ENCODE measurements around the gene STX1B.
"Not testable (repeated sequence)": the region's sequence is repeated elsewhere in the genome, so short reads cannot be mapped to it uniquely, and the experiment has no call there.

STX1B gene

GRCh38 chr16:31010585-31011325 lies at the start of gene STX1B:
Gene STX1B, minus strand, starts transcription at chr16:31010638. Its CDS starts 242 bp downstream, at chr16:31010396.
- DNase-seq, result no peak

GRCh38 chr16:31055613-31056012 lies 45.2 kb upstream of the STX1B start:
- DNase-seq, result no peak

- DNase-seq, result no peak
These were observed 41.7 kb upstream of the STX1B start for GRCh38 chr16:31052114-31052513.

- no peak for DNase-seq
These were observed 40.0 kb upstream of the STX1B start for GRCh38 chr16:31050280-31051030.

- no peak for DNase-seq
These were observed 33.6 kb upstream of the STX1B start for GRCh38 chr16:31043898-31044481.

GRCh38 chr16:31043352-31043751 lies 32.9 kb upstream of the STX1B start:
- no peak for DNase-seq

GRCh38 chr16:31042866-31043265 lies 32.4 kb upstream of the STX1B start:
- DNase-seq, result no peak

GRCh38 chr16:31038993-31039392 lies 28.6 kb upstream of the STX1B start:
- no peak for DNase-seq

- no peak for DNase-seq
These were observed 26.3 kb upstream of the STX1B start for GRCh38 chr16:31036691-31037090.

GRCh38 chr16:31033709-31034492 lies 23.5 kb upstream of the STX1B start:
- no peak for DNase-seq

- DNase-seq, result peak; percentile 68
These were observed 22.6 kb upstream of the STX1B start, which contains the start of gene STX4 for GRCh38 chr16:31032736-31033708. Gene STX4, plus strand, starts transcription at chr16:31033558. Its CDS starts 248 bp downstream, at chr16:31033806.

GRCh38 chr16:31031276-31031675 lies 20.8 kb upstream of the STX1B start:
- no peak for DNase-seq

- DNase-seq, result no peak
These were observed 18.8 kb upstream of the STX1B start for GRCh38 chr16:31029272-31029671.

- no peak for DNase-seq
These were observed 14.9 kb upstream of the STX1B start for GRCh38 chr16:31025339-31025738.

GRCh38 chr16:31023627-31024226 lies 13.3 kb upstream of the STX1B start:
- no peak for DNase-seq

- DNase-seq, result no peak
These were observed 12.8 kb upstream of the STX1B start for GRCh38 chr16:31023252-31023602.

- DNase-seq, result no peak
These were observed 12.3 kb upstream of the STX1B start for GRCh38 chr16:31022544-31023251.

GRCh38 chr16:31020536-31020935 lies 10.1 kb upstream of the STX1B start:
- no peak for DNase-seq

- DNase-seq, result not testable (repeated sequence)
These were observed 7.3 kb upstream of the STX1B start for GRCh38 chr16:31017756-31018155.

GRCh38 chr16:31016018-31016417 lies 5.6 kb upstream of the STX1B start:
- DNase-seq, result no peak

GRCh38 chr16:31013292-31013691 lies 2.9 kb upstream of the STX1B start:
- DNase-seq, result not testable (repeated sequence)
